ENCODE data around the gene GPSM3. TPM values are rescaled to one million over a fixed set of nuclear protein-coding genes. Genes with fewer than 3 reads are reported as not detected.

GPSM3 gene
- total RNA-seq, 1 donor from 2014 or later, result 4.5 TPM

GRCh38 chr6:32163559-32164258 is 28.7 kb downstream of the GPSM3 start:
- Histone ChIP-seq H3K4me3 (peak overlapping the region; percentile 8), H3K9ac (no peak overlapping the region), H3K27me3 (no peaks in the 10 kb centered on the region), H3F3A (ENCODE audit: low read depth) (peaks cover 46% of the 10 kb centered on the region), H3K79me2 (ENCODE audit: low read depth) (no peaks in the 10 kb centered on the region), H3K4me1 (peaks cover 30% of the 10 kb centered on the region), H3K4me2 (peak overlapping the region; percentile 54), H4K20me1 (ENCODE audit: low read depth) (peaks cover 6% of the 10 kb centered on the region), H2AFZ (replicated peaks) (no peak overlapping the region), H3K27ac (peak overlapping the region; percentile 85), H3K9me3 (ENCODE audit: low read depth) (no peaks in the 10 kb centered on the region), H3K36me3 (no peaks in the 10 kb centered on the region)
- TF ChIP-seq, protein P1, sequence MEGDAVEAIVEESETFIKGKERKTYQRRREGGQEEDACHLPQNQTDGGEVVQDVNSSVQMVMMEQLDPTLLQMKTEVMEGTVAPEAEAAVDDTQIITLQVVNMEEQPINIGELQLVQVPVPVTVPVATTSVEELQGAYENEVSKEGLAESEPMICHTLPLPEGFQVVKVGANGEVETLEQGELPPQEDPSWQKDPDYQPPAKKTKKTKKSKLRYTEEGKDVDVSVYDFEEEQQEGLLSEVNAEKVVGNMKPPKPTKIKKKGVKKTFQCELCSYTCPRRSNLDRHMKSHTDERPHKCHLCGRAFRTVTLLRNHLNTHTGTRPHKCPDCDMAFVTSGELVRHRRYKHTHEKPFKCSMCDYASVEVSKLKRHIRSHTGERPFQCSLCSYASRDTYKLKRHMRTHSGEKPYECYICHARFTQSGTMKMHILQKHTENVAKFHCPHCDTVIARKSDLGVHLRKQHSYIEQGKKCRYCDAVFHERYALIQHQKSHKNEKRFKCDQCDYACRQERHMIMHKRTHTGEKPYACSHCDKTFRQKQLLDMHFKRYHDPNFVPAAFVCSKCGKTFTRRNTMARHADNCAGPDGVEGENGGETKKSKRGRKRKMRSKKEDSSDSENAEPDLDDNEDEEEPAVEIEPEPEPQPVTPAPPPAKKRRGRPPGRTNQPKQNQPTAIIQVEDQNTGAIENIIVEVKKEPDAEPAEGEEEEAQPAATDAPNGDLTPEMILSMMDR (IDR thresholded peaks at IDR 0.05), result no peak
- no peak for TF ChIP-seq EZH2 (IDR thresholded peaks at IDR 0.05)
- no peak for TF ChIP-seq EZH2phosphoT487 (IDR thresholded peaks at IDR 0.05)
- peak; percentile 43 for DNase-seq (ENCODE audit: low spot score)
- Mint-ChIP-seq H3K4me1 (peaks cover 9% of the 10 kb centered on the region), H3K4me3 (no peak overlapping the region), H3K27ac (peak overlapping the region; percentile 89), H3K36me3 (peaks cover 31% of the 10 kb centered on the region), H3K9me3 (no peaks in the 10 kb centered on the region), H3K27me3 (ENCODE audit: insufficient read depth, low read depth) (peaks cover 2% of the 10 kb centered on the region)

GRCh38 chr6:32158052-32158451 is 34.4 kb downstream of the GPSM3 start:
- no peak overlapping the region for H3K4me3 Mint-ChIP-seq

GRCh38 chr6:32156891-32157290 is 35.6 kb downstream of the GPSM3 start:
- TF ChIP-seq, protein P1 (IDR thresholded peaks at IDR 0.05), result no peak
- TF ChIP-seq EZH2 (IDR thresholded peaks at IDR 0.05), result no peak
- no peak for TF ChIP-seq EZH2phosphoT487 (IDR thresholded peaks at IDR 0.05)
- Mint-ChIP-seq H3K36me3 (peaks cover 18% of the 10 kb centered on the region), H3K9me3 (no peaks in the 10 kb centered on the region), H3K4me1 (peaks cover 29% of the 10 kb centered on the region), H3K27ac (no peak overlapping the region), H3K4me3 (no peak overlapping the region), H3K27me3 (ENCODE audit: insufficient read depth, low read depth) (peaks cover 15% of the 10 kb centered on the region)
- H2AFZ ChIP-seq (replicated peaks), result no peak overlapping the region
- peaks cover 6% of the 10 kb centered on the region for H3F3A ChIP-seq (ENCODE audit: low read depth)
- no peaks in the 10 kb centered on the region for H3K36me3 ChIP-seq
- H3K79me2 ChIP-seq (ENCODE audit: low read depth), result peaks cover 9% of the 10 kb centered on the region
- no peak overlapping the region for H3K27ac ChIP-seq
- H3K9me3 ChIP-seq (ENCODE audit: low read depth), result no peaks in the 10 kb centered on the region
- H3K27me3 ChIP-seq, result peaks cover 14% of the 10 kb centered on the region
- no peak overlapping the region for H3K9ac ChIP-seq
- H4K20me1 ChIP-seq (ENCODE audit: low read depth), result peaks cover 5% of the 10 kb centered on the region
- peaks cover 13% of the 10 kb centered on the region for H3K4me1 ChIP-seq
- no peak overlapping the region for H3K4me3 ChIP-seq
- H3K4me2 ChIP-seq, result no peak overlapping the region
- no peak for DNase-seq (ENCODE audit: low spot score)

More at GRCh38 chr6:32158052-32158451, 34.4 kb downstream of the GPSM3 start:
- no peak for TF ChIP-seq EZH2phosphoT487 (IDR thresholded peaks at IDR 0.05)
- no peak for TF ChIP-seq EZH2 (IDR thresholded peaks at IDR 0.05)
- TF ChIP-seq, protein P1 (IDR thresholded peaks at IDR 0.05), result no peak
- Histone ChIP-seq H3K27me3 (peaks cover 2% of the 10 kb centered on the region), H3K36me3 (no peaks in the 10 kb centered on the region), H3K4me1 (peaks cover 2% of the 10 kb centered on the region), H3K4me2 (no peak overlapping the region), H3K79me2 (ENCODE audit: low read depth) (peaks cover 9% of the 10 kb centered on the region), H3K4me3 (no peak overlapping the region), H4K20me1 (ENCODE audit: low read depth) (peaks cover 5% of the 10 kb centered on the region), H3K9me3 (ENCODE audit: low read depth) (no peaks in the 10 kb centered on the region), H3K27ac (no peak overlapping the region), H3K9ac (no peak overlapping the region), H3F3A (ENCODE audit: low read depth) (no peaks in the 10 kb centered on the region), H2AFZ (replicated peaks) (no peak overlapping the region)
- DNase-seq (ENCODE audit: low spot score), result no peak
- Mint-ChIP-seq H3K27me3 (ENCODE audit: insufficient read depth, low read depth) (peaks cover 10% of the 10 kb centered on the region), H3K4me1 (peaks cover 18% of the 10 kb centered on the region), H3K27ac (no peak overlapping the region), H3K36me3 (peaks cover 26% of the 10 kb centered on the region), H3K9me3 (no peaks in the 10 kb centered on the region)

All from neural progenitor cell (in vitro differentiated cells).